Left lung (tissue), 10 donors: ENCODE results near the gene LMNTD2. TPM values are rescaled to one million over a fixed set of nuclear protein-coding genes. Genes with fewer than 3 reads are reported as not detected.

Experiments
- ATAC-seq: fragments of 200-7000 bp; cut with Tn5 transposase; one replicate; pipeline ENCODE4 v1.9.1; 2020; ENCODE audit warnings: moderate library complexity
- DNase-seq, 4 donors: peaks; one replicate each; pipeline ENCODE4 v3.0.0-alpha.2; 2013 to 2020
- H3K27ac ChIP-seq, 2 donors: fragments of 200-600 bp; sonication (generic) in 1 of 2; one replicate each; pipeline versions ENCODE4 v1.5.0 to v1.8.0; 2020 to 2021
- H3K27me3 ChIP-seq, 2 donors: fragments of 200-600 bp; sonication (generic) in 1 of 2; one replicate each; pipeline versions ENCODE4 v1.5.0 to v1.8.0; 2020 to 2021
- H3K36me3 ChIP-seq, 2 donors: fragments of 200-600 bp; sonication (generic) in 1 of 2; one replicate each; pipeline versions ENCODE4 v1.5.0 to v1.8.0; 2020 to 2021
- H3K4me1 ChIP-seq, 2 donors: fragments of 200-600 bp; one replicate each; pipeline ENCODE4 v1.8.0; 2021
- H3K4me3 ChIP-seq, 2 donors: fragments of 200-600 bp; sonication (generic) in 1 of 2; one replicate each; pipeline versions ENCODE4 v1.5.0 to v1.8.0; 2020 to 2021; ENCODE audit warnings: mild to moderate bottlenecking in 1 of 2
- H3K9me3 ChIP-seq, 2 donors: fragments of 200-600 bp; sonication (generic) in 1 of 2; one replicate each; pipeline versions ENCODE4 v1.5.0 to v1.8.0; 2020 to 2021
- CTCF ChIP-seq, 2 donors: fragments of 200-600 bp; sonication (generic) in 1 of 2; IDR thresholded peaks; one replicate each; pipeline versions ENCODE4 v1.5.0 to v1.8.0; 2021; ENCODE audit warnings: antibody characterized with exemption in 2 of 2
- intact Hi-C, 2 donors: fragments of 100-400 bp; cut with DNase I; formaldehyde crosslinking; loops; one replicate each; pipeline versions ENCODE4 v1.11.2 to v1.14.2; 2022
- polyA plus RNA-seq, 6 donors: library from polyadenylated mRNA; unstranded; fragments of 120-200 nt; gene quantifications; one replicate each; pipeline ENCODE4 v1.2.1, GENCODE V29; 2013; ENCODE audit not compliant: insufficient read length in 6 of 6
- total RNA-seq, 2 donors: library from RNA; stranded (reverse); fragmentation: NEBNext Ultra II Directional; extraction: Animal tissue kit (Norgen Biotek cat#: 25700); gene quantifications; one replicate each; pipeline ENCODE4 v1.2.1, GENCODE V29; 2021
- donor health status: DM: no; HTN: yes; CAD: no.
- donor health status: DM: no; HTN: no; CAD: no.

LMNTD2 gene
- total and polyA plus RNA-seq, 8 donors: 1.6 to 5.2 (median 2.7) TPM

DNA sequence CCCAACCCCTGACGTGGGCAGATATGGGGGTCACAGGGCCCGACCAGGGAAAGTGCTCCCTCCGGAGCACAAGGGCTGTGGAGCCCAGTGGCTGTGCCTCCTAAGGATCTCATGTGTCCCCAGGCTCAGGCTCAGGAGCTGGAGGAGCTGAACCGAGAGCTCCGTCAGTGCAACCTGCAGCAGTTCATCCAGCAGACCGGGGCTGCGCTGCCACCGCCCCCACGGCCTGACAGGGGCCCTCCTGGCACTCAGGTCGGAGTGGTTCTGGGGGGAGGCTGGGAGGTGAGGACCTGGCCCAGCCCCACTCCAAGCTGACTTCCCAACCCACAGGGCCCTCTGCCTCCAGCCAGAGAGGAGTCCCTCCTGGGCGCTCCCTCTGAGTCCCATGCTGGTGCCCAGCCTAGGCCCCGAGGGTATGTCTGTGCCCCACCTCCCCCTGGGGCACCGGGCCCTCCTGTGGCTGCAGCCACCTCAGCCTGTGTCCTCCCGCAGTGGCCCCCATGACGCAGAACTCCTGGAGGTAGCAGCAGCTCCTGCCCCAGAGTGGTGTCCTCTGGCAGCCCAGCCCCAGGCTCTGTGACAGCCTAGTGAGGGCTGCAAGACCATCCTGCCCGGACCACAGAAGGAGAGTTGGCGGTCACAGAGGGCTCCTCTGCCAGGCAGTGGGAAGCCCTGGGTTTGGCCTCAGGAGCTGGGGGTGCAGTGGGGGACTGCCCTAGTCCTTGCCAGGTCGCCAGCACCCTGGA lies 2.7 kb upstream of the LMNTD2 start:
- DNase-seq (peak in 1 of 4 donors; percentile 78), ATAC-seq (no peak)
- TF ChIP-seq CTCF (IDR thresholded peaks at IDR 0.05): no peak
- intact Hi-C loops: no loop called here
- Histone ChIP-seq H3K27me3 (peaks cover 0 to 23% of the 10 kb centered on the region in 2 donors), H3K4me1 (peaks cover 7 to 42% of the 10 kb centered on the region in 2 donors), H3K36me3 (peaks cover 0 to 13% of the 10 kb centered on the region in 2 donors), H3K9me3 (no peaks in the 10 kb centered on the region), H3K4me3 (peak overlapping the region in 1 of 2 donors; percentile 89), H3K27ac (no peak overlapping the region)

GRCh38 chr11:562046-562645 lies 1.6 kb upstream of the LMNTD2 start:
- intact Hi-C loops: no loop called here
- no peak for ATAC-seq
- H3K4me3 ChIP-seq: peak overlapping the region; percentile 84 to 89

GRCh38 chr11:561148-562003 lies 838 bp upstream of the LMNTD2 start:
- peaks cover 11 to 34% of the 10 kb centered on the region in 2 donors for H3K27me3 ChIP-seq
- intact Hi-C loops: no loop called here
- H3K36me3 ChIP-seq: peaks cover 0 to 13% of the 10 kb centered on the region in 2 donors
- H3K4me1 ChIP-seq: peaks cover 7 to 29% of the 10 kb centered on the region in 2 donors
- H3K9me3 ChIP-seq: no peaks in the 10 kb centered on the region
- ATAC-seq: peak; percentile 69
- no peak for TF ChIP-seq CTCF (IDR thresholded peaks at IDR 0.05)
- peak in 3 of 4 donors; percentile 82 to 92 (median 85) for DNase-seq
- H3K27ac ChIP-seq: peak overlapping the region; percentile 75 to 84
- H3K4me3 ChIP-seq: peak overlapping the region; percentile 84 to 89

More at GRCh38 chr11:562046-562645, 1.6 kb upstream of the LMNTD2 start:
- TF ChIP-seq CTCF (IDR thresholded peaks at IDR 0.05): no peak
- Histone ChIP-seq H3K4me1 (peaks cover 7 to 31% of the 10 kb centered on the region in 2 donors), H3K27ac (no peak overlapping the region), H3K9me3 (no peaks in the 10 kb centered on the region), H3K36me3 (peaks cover 0 to 13% of the 10 kb centered on the region in 2 donors), H3K27me3 (peaks cover 3 to 26% of the 10 kb centered on the region in 2 donors)
- DNase-seq: peak in 1 of 4 donors; percentile 79

DNA sequence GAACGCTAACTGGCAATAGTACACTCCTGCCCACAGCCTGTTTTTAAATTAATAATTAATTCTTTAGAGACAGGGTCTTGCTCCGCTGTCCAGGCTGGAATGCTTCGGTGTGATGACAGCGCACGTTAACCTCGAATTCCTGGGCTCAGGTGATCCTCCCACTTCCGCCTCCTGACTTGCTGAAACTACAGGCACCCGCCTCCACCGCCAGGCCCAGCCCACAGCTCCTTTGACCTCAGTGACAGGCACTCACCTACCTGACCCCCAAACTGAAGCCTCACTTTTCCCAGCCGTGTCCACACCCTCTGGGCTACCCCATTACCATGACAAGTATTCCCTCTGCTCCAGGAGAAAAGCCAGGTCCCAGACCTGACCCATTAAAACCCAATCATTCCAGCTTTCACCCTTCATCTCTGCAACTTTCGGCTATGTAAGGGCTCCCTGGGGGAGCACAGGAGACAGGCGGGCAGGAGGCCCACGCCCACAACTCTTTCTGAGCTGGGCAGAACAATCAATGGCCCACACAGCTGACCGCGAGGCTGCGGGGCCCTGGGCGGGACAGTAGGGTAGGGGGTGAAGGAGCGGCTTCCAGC lies 730 bp downstream of the LMNTD2 start:
- Histone ChIP-seq H3K27me3 (peaks cover 22 to 50% of the 10 kb centered on the region in 2 donors), H3K4me3 (peak overlapping the region; percentile 84 to 89), H3K36me3 (peaks cover 0 to 13% of the 10 kb centered on the region in 2 donors), H3K9me3 (no peaks in the 10 kb centered on the region), H3K27ac (peak overlapping the region; percentile 77 to 84), H3K4me1 (peaks cover 8 to 43% of the 10 kb centered on the region in 2 donors)
- ATAC-seq (no peak), DNase-seq (peak in 1 of 4 donors; percentile 79)
- intact Hi-C loops: no loop called here
- no peak for TF ChIP-seq CTCF (IDR thresholded peaks at IDR 0.05)
